HFFc6 (cell line): ENCODE measurements around the gene RPA4. TPM values are rescaled to one million over a fixed set of nuclear protein-coding genes. Genes with fewer than 3 reads are reported as not detected.

ENCODE experiments used
- DNase-seq: peaks from one replicate; pipeline ENCODE4 v3.0.0-alpha.2; 2018
- H3K27ac Mint-ChIP-seq: 2 replicates; pipeline ENCODE4 v1.8.0; 2020; ENCODE audit warnings: mild to moderate bottlenecking, mixed read lengths
- H3K27me3 Mint-ChIP-seq: 2 replicates; pipeline ENCODE4 v1.8.0; 2021; ENCODE audit warnings: mild to moderate bottlenecking, moderate library complexity, mixed read lengths; ENCODE audit not compliant: insufficient read depth
- H3K36me3 Mint-ChIP-seq: 2 replicates; pipeline ENCODE4 v1.8.0; 2021; ENCODE audit warnings: low read depth, mixed read lengths
- H3K4me1 Mint-ChIP-seq: 2 replicates; pipeline ENCODE4 v1.8.0; 2020; ENCODE audit warnings: low read depth, mixed read lengths
- H3K4me3 Mint-ChIP-seq: 2 replicates; pipeline ENCODE4 v1.8.0; 2020; ENCODE audit warnings: mild to moderate bottlenecking, moderate library complexity, mixed read lengths
- H3K9me3 Mint-ChIP-seq: 2 replicates; pipeline ENCODE4 v1.8.0; 2020; ENCODE audit warnings: mild to moderate bottlenecking, mixed read lengths
- CTCF ChIP-seq: fragments of 200-600 bp; sonication (generic); IDR thresholded peaks from 2 replicates; pipeline ENCODE4 v1.5.0; 2021; ENCODE audit warnings: antibody characterized with exemption, mild to moderate bottlenecking
- total RNA-seq, 6 experiments: library from RNA; stranded (reverse); fragmentation: NEBNext Ultra II Directional; extraction: Animal tissue kit (Norgen Biotek cat#: 25700); gene quantifications; 2 replicates in 1 of 6; 3 replicates in 5 of 6; pipeline ENCODE4 v1.2.3, GENCODE V29; 2021

The RPA4 gene
- total RNA-seq, 6 experiments from 2014 or later, result 0.13 to 0.43 (median 0.17) TPM; not detected in 1

DNA sequence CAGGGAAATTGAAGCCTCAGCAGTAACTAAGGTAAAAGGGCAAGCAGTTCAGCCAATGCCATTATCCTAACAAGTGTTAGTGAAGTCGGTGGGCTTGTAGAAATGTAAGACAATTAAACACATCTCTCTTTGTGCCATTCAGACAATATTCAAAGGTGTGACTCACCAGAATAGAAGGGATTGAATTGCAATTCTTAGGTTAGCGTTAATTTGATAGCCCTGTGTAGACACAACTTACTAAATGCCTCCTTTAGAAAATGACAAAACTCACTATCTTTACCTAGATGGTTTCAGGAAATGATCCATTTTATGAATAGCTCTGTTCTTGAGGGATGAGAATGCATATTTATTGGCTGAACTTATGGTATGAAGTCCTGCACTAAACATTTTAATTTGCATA, 35.2 kb downstream of the RPA4 start:
- TF ChIP-seq CTCF, result no peak
- DNase-seq, result no peak
- no peaks in the 10 kb centered on the region for H3K27me3 Mint-ChIP-seq
- no peak overlapping the region for H3K4me3 Mint-ChIP-seq
- no peak overlapping the region for H3K27ac Mint-ChIP-seq
- no peaks in the 10 kb centered on the region for H3K36me3 Mint-ChIP-seq
- H3K4me1 Mint-ChIP-seq, result no peaks in the 10 kb centered on the region
- no peaks in the 10 kb centered on the region for H3K9me3 Mint-ChIP-seq

DNA sequence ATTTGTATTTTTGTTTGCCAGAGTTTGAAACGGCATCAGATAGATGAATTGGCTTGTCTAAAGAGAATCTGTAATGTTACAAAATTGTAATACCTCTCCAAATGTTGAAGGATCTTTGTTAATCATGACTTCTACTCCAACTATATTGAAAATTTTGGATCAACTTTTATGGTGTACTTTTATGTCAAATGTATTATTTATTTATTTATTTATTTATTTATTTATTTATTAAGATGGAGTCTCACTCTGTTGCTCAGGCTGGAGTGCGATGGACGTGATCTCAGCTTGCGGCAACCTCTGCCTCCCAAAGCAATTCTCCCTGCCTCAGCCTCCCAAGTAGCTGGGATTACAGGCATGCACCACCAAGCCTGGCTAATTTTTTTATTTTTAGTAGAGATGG, 36.0 kb downstream of the RPA4 start:
- no peaks in the 10 kb centered on the region for H3K36me3 Mint-ChIP-seq
- no peaks in the 10 kb centered on the region for H3K27me3 Mint-ChIP-seq
- DNase-seq, result no peak
- H3K27ac Mint-ChIP-seq, result no peak overlapping the region
- H3K9me3 Mint-ChIP-seq, result no peaks in the 10 kb centered on the region
- no peak overlapping the region for H3K4me3 Mint-ChIP-seq
- no peaks in the 10 kb centered on the region for H3K4me1 Mint-ChIP-seq
- no peak for TF ChIP-seq CTCF

- peaks cover 6% of the 10 kb centered on the region; the same call in 1 of the 2 replicates for H3K4me1 Mint-ChIP-seq
- TF ChIP-seq CTCF, result no peak
- H3K27me3 Mint-ChIP-seq, result no peaks in the 10 kb centered on the region
- H3K36me3 Mint-ChIP-seq, result no peaks in the 10 kb centered on the region; the same call in 1 of the 2 replicates
- no peak overlapping the region for H3K4me3 Mint-ChIP-seq
- no peak for DNase-seq
- no peaks in the 10 kb centered on the region for H3K9me3 Mint-ChIP-seq
- no peak overlapping the region for H3K27ac Mint-ChIP-seq
Observed at GRCh38 chrX:96924581-96924980, 40.9 kb downstream of the RPA4 start.

DNA sequence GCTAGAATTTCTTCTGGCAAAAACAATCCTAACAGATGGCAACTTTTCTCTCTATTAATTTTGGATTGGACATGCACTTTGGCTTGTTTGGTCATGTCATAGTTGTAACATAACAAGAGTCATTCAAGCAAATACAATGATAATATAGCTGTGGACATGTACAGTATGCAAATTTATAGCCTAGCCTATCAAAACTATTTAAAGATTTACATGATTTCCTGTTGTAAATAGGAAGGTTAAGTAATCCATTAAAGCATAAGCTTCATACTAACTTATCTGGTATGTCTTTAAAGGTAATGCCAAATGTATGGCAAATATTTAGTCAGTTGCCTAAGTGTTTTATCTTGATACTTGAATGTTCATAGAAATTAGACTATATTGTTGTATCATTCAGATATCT, 45.3 kb downstream of the RPA4 start:
- DNase-seq, result no peak
- H3K4me1 Mint-ChIP-seq, result peaks cover 6% of the 10 kb centered on the region; the same call in 1 of the 2 replicates
- no peaks in the 10 kb centered on the region for H3K9me3 Mint-ChIP-seq
- no peaks in the 10 kb centered on the region for H3K27me3 Mint-ChIP-seq
- H3K36me3 Mint-ChIP-seq, result no peaks in the 10 kb centered on the region; the same call in 1 of the 2 replicates
- no peak overlapping the region for H3K4me3 Mint-ChIP-seq
- TF ChIP-seq CTCF, result no peak
- no peak overlapping the region for H3K27ac Mint-ChIP-seq

Other genes starting within 250 kb of the RPA4 start
- gene DIAPH2, start 199.1 kb upstream of the RPA4 start, total RNA-seq, result 10 to 100 TPM; 10.1 to 13.5 (median 11.6) TPM